Omental fat pad (tissue), 4 donors: ENCODE data around the gene CNTNAP1. TPM values are rescaled to one million over a fixed set of nuclear protein-coding genes. Genes with fewer than 3 reads are reported as not detected.
A peak's percentile ranks its signal among the peaks of the same experiment; 100 is the strongest.
"Not testable (repeated sequence)": the region's sequence is repeated elsewhere in the genome, so short reads cannot be mapped to it uniquely, and the experiment has no call there.

Experiments
- ATAC-seq: fragments of 150-250 bp; one replicate; pipeline ENCODE4 v1.9.1; 2016; ENCODE audit warnings: mild to moderate bottlenecking, moderate library complexity; ENCODE audit not compliant: low FRiP score
- DNase-seq: peaks from one replicate; pipeline ENCODE4 v3.0.0-alpha.2; 2019; ENCODE audit warnings: low spot score
- total RNA-seq, 4 donors: library from RNA; depleted of rRNA; stranded (reverse); fragments of >200 nt; gene quantifications; one replicate each; pipeline ENCODE4 v1.1.0, GENCODE V29; 2016
- TF ChIP-seq, protein P1 (sequence below), 3 donors: fragments of 450-650 bp; IDR thresholded peaks; one replicate each; pipeline ENCODE4 v1.5.1; 2016 to 2017; ENCODE audit warnings: antibody characterized with exemption in 3 of 3, mild to moderate bottlenecking in 3 of 3, moderate library complexity in 2 of 3

Gene CNTNAP1
- total RNA-seq, 4 donors from 2014 or later, result 1.8 to 9.0 (median 4.2) TPM

DNA sequence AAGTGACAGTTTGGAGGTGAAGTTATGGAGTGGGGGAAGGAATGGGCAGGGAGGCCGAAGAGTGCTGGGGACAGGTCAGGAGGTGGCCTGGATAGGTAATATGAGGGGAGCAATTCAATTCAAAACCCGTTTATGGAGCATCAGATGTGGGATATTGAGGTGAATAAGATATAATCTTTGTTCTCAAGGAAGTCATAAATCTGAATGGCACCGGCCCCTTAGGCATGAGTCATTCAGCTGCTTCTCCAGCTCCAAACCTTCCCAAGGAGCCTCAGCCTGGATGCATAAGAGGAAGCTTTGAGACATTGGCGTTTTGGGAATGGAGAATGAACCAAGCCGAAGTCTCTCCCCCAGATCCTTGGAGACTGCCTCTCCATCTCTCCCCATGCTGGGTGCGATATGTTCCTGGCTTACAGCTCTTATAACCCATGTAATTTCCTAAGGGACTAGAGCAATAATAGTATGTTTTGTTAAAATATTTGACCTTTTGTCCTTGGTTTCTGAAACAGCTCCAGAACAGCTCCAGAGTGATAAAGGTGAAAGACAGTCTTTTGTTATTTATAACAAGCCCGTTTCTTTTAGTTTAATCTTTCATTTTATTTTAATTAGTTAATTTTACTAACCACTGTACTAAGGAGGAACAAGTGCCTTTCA is 21.5 kb upstream of the CNTNAP1 start:
- TF ChIP-seq, protein P1, sequence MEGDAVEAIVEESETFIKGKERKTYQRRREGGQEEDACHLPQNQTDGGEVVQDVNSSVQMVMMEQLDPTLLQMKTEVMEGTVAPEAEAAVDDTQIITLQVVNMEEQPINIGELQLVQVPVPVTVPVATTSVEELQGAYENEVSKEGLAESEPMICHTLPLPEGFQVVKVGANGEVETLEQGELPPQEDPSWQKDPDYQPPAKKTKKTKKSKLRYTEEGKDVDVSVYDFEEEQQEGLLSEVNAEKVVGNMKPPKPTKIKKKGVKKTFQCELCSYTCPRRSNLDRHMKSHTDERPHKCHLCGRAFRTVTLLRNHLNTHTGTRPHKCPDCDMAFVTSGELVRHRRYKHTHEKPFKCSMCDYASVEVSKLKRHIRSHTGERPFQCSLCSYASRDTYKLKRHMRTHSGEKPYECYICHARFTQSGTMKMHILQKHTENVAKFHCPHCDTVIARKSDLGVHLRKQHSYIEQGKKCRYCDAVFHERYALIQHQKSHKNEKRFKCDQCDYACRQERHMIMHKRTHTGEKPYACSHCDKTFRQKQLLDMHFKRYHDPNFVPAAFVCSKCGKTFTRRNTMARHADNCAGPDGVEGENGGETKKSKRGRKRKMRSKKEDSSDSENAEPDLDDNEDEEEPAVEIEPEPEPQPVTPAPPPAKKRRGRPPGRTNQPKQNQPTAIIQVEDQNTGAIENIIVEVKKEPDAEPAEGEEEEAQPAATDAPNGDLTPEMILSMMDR (IDR thresholded peaks at IDR 0.05), result no peak
- ATAC-seq, result no peak
- no peak for DNase-seq

DNA sequence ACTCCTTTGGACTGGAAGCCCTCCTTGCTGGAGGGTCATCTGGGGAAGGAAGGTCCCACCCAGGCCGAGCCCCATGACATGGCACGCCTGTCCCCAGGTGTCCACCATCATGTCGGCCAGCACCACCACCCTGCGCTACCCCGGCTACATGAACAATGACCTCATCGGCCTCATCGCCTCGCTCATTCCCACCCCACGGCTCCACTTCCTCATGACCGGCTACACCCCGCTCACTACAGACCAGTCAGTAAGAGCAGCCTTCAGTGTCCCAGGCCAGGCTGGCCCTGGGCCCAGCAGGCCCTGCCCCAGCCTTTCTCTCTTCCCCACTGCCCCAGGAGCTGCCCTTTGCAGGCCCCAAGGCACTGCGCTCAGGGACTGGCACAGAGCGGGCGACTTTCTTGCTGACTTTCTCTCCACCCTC is 16.7 kb upstream of the CNTNAP1 start:
- no peak for DNase-seq
- TF ChIP-seq, protein P1 (IDR thresholded peaks at IDR 0.05), result no peak
- ATAC-seq, result no peak

DNA sequence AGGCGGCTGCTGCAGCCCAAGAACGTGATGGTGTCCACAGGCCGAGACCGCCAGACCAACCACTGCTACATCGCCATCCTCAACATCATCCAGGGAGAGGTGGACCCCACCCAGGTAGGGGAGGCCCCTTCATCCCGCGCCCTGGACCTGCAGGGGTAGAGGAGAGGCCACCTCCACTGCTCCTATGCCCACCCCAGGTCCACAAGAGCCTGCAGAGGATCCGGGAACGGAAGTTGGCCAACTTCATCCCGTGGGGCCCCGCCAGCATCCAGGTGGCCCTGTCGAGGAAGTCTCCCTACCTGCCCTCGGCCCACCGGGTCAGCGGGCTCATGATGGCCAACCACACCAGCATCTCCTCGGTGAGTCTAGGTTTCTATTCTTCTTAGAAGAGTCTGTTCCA is 16.2 kb upstream of the CNTNAP1 start:
- not testable (repeated sequence) for ATAC-seq, DNase-seq

DNA sequence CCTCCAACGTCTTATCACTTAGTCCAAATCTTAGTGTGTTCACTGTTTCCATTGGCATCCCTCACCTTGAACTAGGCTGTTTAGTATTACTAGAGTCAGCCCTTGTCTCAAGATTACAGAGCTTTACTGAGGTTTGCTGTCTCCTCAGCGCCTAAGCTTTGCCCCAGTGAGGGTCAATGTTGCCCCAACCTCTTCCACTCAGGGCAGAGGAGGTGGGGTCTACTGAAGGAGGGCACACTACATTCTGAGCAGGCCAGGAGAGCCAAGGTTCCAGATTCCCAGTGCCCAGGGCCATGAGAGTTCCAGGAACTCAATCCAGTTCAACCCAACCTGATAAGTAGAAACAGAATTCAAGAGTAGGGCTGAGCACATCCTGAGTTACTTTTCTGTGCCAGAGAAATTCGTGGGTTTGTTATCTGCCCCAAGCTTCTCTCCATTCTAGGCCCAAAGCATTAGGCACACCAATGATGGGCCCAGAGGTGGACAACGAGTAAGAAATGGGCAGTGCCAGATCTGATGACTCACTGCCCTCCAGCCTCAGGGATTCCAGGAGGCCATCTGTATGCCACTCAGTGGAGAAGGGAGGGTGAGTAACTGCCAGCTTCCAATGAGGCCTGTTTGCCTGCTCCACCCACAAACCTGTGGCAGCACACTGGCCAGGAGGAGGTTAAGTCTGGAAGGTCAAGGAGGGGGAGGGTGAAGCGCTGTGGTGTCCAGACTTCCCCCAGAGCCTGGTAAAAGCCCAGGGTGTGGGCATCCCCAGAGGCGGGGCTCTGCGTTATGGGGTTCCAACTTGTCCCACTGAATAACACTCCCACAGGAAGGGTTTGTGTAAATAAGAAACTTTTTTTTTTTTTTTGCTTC is 15.0 kb upstream of the CNTNAP1 start:
- TF ChIP-seq, protein P1 (IDR thresholded peaks at IDR 0.05), result no peak
- no peak for DNase-seq
- ATAC-seq, result peak; percentile 93

DNA sequence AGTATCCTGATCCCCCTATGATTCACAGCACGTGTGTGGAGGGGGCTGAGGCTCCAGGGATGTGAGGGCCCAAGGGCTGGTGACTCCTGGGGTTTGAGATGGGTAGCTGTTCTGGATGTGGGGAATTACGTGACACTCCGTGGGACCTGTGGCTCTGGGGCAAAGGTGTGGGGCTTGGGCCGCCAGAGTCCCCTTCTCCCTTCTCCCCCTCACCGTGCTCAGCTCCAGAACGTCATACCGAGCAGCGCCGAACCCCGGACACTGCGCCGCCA is 12.7 kb upstream of the CNTNAP1 start:
- no peak for ATAC-seq
- TF ChIP-seq, protein P1 (IDR thresholded peaks at IDR 0.05), result no peak
- no peak for DNase-seq

DNA sequence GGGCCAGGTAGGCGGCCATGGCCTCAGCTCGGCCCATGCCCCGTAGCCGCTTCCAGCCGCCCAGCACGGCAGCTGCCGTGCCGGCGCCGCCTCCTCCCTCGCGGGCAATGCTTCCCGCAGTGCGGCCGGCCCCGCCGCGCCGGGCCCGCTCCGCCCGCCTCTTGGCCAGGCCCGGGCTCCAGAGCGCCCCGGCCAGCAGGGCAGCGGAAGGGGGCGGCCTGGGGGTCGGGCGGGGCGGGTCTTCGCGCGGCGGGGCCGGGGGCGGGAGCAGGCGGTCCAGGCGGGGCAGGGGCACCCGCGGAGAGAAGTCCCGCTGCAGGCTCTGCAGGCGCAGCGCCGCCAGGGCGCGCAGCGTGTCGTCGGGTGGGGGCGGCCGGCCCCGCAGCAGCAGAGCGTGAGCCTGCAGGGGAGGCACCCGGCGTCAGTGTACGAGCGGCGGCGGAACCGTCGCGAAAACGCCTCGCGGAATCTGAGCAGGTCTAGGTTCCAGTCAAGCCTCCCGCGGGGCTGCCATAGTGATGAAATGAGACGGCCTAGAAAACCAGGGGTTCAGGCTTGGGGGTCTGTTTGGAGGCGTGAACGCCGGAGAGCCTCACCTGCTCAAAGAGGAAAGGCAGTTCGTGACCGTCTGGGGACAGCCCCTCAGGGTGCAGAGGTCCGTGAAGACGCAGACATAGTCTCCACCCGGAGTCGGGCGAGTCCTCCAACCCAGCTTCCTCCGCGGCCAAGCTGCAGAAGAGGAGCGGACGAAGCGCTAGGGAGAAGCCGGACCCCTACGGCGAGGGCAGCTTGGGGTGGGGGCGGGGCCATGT is 12.1 kb upstream of the CNTNAP1 start:
- TF ChIP-seq, protein P1 (IDR thresholded peaks at IDR 0.05), result no peak
- no peak for DNase-seq
- ATAC-seq, result no peak
